ENCODE measurements around the gene NPTN. TPM values are rescaled to one million over a fixed set of nuclear protein-coding genes. Genes with fewer than 3 reads are reported as not detected.

The NPTN gene
- total RNA-seq, 1 donor from 2014 or later = 102 TPM

- H3K9me3 Mint-ChIP-seq = no peaks in the 10 kb centered on the region
- H3K27me3 Mint-ChIP-seq (ENCODE audit: low read depth) = no peaks in the 10 kb centered on the region
- no peak for DNase-seq (ENCODE audit: low spot score in 2 of 2, unreplicated experiment in 2 of 2)
- no peak for TF ChIP-seq CTCF (IDR thresholded peaks at IDR 0.05; ENCODE audit: unreplicated experiment)
- H3K4me1 Mint-ChIP-seq = peaks cover 26% of the 10 kb centered on the region
- peak overlapping the region; percentile 89 for H3K27ac Mint-ChIP-seq
- H3K4me3 Mint-ChIP-seq = no peak overlapping the region
- no peaks in the 10 kb centered on the region for H3K36me3 Mint-ChIP-seq
Measured at GRCh38 chr15:73602992-73603391, 30.2 kb downstream of the NPTN start.

- DNase-seq (ENCODE audit: low spot score in 2 of 2, unreplicated experiment in 2 of 2) = no peak
- Mint-ChIP-seq H3K4me3 (no peak overlapping the region), H3K27me3 (ENCODE audit: low read depth) (no peaks in the 10 kb centered on the region), H3K9me3 (no peaks in the 10 kb centered on the region), H3K36me3 (no peaks in the 10 kb centered on the region), H3K27ac (no peak overlapping the region), H3K4me1 (peaks cover 30% of the 10 kb centered on the region)
- TF ChIP-seq CTCF (IDR thresholded peaks at IDR 0.05; ENCODE audit: unreplicated experiment) = no peak
Measured at GRCh38 chr15:73602446-73602843, 30.7 kb downstream of the NPTN start.

- H3K9me3 Mint-ChIP-seq = no peaks in the 10 kb centered on the region
- DNase-seq (ENCODE audit: low spot score in 2 of 2, unreplicated experiment in 2 of 2) = no peak
- H3K36me3 Mint-ChIP-seq = no peaks in the 10 kb centered on the region
- peaks cover 28% of the 10 kb centered on the region for H3K4me1 Mint-ChIP-seq
- no peaks in the 10 kb centered on the region for H3K27me3 Mint-ChIP-seq (ENCODE audit: low read depth)
- no peak overlapping the region for H3K27ac Mint-ChIP-seq
- H3K4me3 Mint-ChIP-seq = no peak overlapping the region
- no peak for TF ChIP-seq CTCF (IDR thresholded peaks at IDR 0.05; ENCODE audit: unreplicated experiment)
Measured at GRCh38 chr15:73601451-73602445, 31.4 kb downstream of the NPTN start.

- peaks cover 32% of the 10 kb centered on the region for H3K4me1 Mint-ChIP-seq
- H3K36me3 Mint-ChIP-seq = no peaks in the 10 kb centered on the region
- no peak for TF ChIP-seq CTCF (IDR thresholded peaks at IDR 0.05; ENCODE audit: unreplicated experiment)
- H3K4me3 Mint-ChIP-seq = no peak overlapping the region
- H3K27me3 Mint-ChIP-seq (ENCODE audit: low read depth) = no peaks in the 10 kb centered on the region
- H3K9me3 Mint-ChIP-seq = no peaks in the 10 kb centered on the region
- no peak for DNase-seq (ENCODE audit: low spot score in 2 of 2, unreplicated experiment in 2 of 2)
- no peak overlapping the region for H3K27ac Mint-ChIP-seq
Measured at GRCh38 chr15:73600413-73601335, 32.5 kb downstream of the NPTN start.

GRCh38 chr15:73599934-73600333 is 33.3 kb downstream of the NPTN start:
- H3K4me1 Mint-ChIP-seq = peaks cover 32% of the 10 kb centered on the region
- peak overlapping the region; percentile 48 for H3K27ac Mint-ChIP-seq

More at GRCh38 chr15:73599934-73600333, 33.3 kb downstream of the NPTN start:
- Mint-ChIP-seq H3K36me3 (no peaks in the 10 kb centered on the region), H3K9me3 (no peaks in the 10 kb centered on the region), H3K4me3 (no peak overlapping the region), H3K27me3 (ENCODE audit: low read depth) (no peaks in the 10 kb centered on the region)
- DNase-seq (ENCODE audit: low spot score in 2 of 2, unreplicated experiment in 2 of 2) = no peak
- no peak for TF ChIP-seq CTCF (IDR thresholded peaks at IDR 0.05; ENCODE audit: unreplicated experiment)
